H7 (cell line): ENCODE data around the gene ZNF575. TPM values are rescaled to one million over a fixed set of nuclear protein-coding genes. Genes with fewer than 3 reads are reported as not detected.

Experiments
- DNase-seq: peaks from one replicate; pipeline ENCODE4 v3.0.0; 2012
- H3K27me3 ChIP-seq: 2 replicates; pipeline ENCODE4 v1.6.0; 2011; ENCODE audit warnings: mild to moderate bottlenecking, low read length; ENCODE audit not compliant: control insufficient read depth, insufficient read depth
- H3K36me3 ChIP-seq: replicated peaks from 2 replicates; pipeline ENCODE4 v1.5.1; 2011; ENCODE audit warnings: low read length; ENCODE audit not compliant: control insufficient read depth, insufficient read depth
- H3K4me3 ChIP-seq: 2 replicates; pipeline ENCODE4 v1.5.1; 2011; ENCODE audit warnings: low read depth, mild to moderate bottlenecking, control low read depth, low read length, moderate library complexity; ENCODE audit not compliant: insufficient read depth
- total RNA-seq: library from RNA; depleted of rRNA; stranded (reverse); fragments of >200 nt; shearing (Covaris generic); gene quantifications from 2 replicates; pipeline ENCODE4 v1.2.3, GENCODE V29; 2014; rRNA removed

The ZNF575 gene
- not detected in 2 replicates for total RNA-seq

- H3K27me3 ChIP-seq, result peaks cover 5% of the 10 kb centered on the region; the same call in 1 of the 2 replicates
- H3K36me3 ChIP-seq, result no peaks in the 10 kb centered on the region; the same call in 1 of the 2 replicates
Measured at GRCh38 chr19:43532962-43533545, at the start of gene ZNF575. Gene ZNF575, plus strand, starts transcription at chr19:43533188. Its CDS starts 1,235 bp downstream, at chr19:43534423.

GRCh38 chr19:43483281-43483680, 49.7 kb upstream of the ZNF575 start:
- Histone ChIP-seq H3K4me3 (no peak overlapping the region), H3K36me3 (no peaks in the 10 kb centered on the region), H3K27me3 (no peaks in the 10 kb centered on the region)
- DNase-seq, result no peak

More at GRCh38 chr19:43532962-43533545, at the start of gene ZNF575:
- peak within 1 kb of the TSS; percentile 61 for H3K4me3 ChIP-seq
- peak; percentile 97 for DNase-seq

GRCh38 chr19:43485951-43486350, 47.0 kb upstream of the ZNF575 start:
- Histone ChIP-seq H3K4me3 (no peak overlapping the region), H3K36me3 (no peaks in the 10 kb centered on the region), H3K27me3 (no peaks in the 10 kb centered on the region)
- DNase-seq, result no peak

- Histone ChIP-seq H3K36me3 (no peaks in the 10 kb centered on the region), H3K27me3 (no peaks in the 10 kb centered on the region), H3K4me3 (no peak overlapping the region)
- DNase-seq, result no peak
Measured at GRCh38 chr19:43486412-43486811, 46.6 kb upstream of the ZNF575 start.

- no peak overlapping the region for H3K4me3 ChIP-seq
- no peaks in the 10 kb centered on the region for H3K36me3 ChIP-seq
- H3K27me3 ChIP-seq, result no peaks in the 10 kb centered on the region
- DNase-seq, result no peak
Measured at GRCh38 chr19:43488179-43488578, 44.8 kb upstream of the ZNF575 start.

GRCh38 chr19:43489310-43489709, 43.7 kb upstream of the ZNF575 start:
- no peaks in the 10 kb centered on the region for H3K27me3 ChIP-seq
- no peak overlapping the region for H3K4me3 ChIP-seq
- H3K36me3 ChIP-seq, result no peaks in the 10 kb centered on the region
- no peak for DNase-seq

- Histone ChIP-seq H3K4me3 (no peak overlapping the region), H3K36me3 (no peaks in the 10 kb centered on the region), H3K27me3 (no peaks in the 10 kb centered on the region)
- no peak for DNase-seq
Measured at GRCh38 chr19:43489979-43490599, 42.9 kb upstream of the ZNF575 start.

GRCh38 chr19:43490759-43491158, 42.2 kb upstream of the ZNF575 start:
- no peak overlapping the region for H3K4me3 ChIP-seq
- no peaks in the 10 kb centered on the region for H3K36me3 ChIP-seq
- H3K27me3 ChIP-seq, result no peaks in the 10 kb centered on the region; the same call in 1 of the 2 replicates
- DNase-seq, result no peak

- Histone ChIP-seq H3K36me3 (no peaks in the 10 kb centered on the region), H3K27me3 (no peaks in the 10 kb centered on the region; the same call in 1 of the 2 replicates)
Measured at GRCh38 chr19:43495082-43495481, 37.9 kb upstream of the ZNF575 start.

GRCh38 chr19:43496960-43497359, 36.0 kb upstream of the ZNF575 start:
- no peak for DNase-seq
- Histone ChIP-seq H3K27me3 (peaks cover 7% of the 10 kb centered on the region), H3K4me3 (no peak overlapping the region), H3K36me3 (no peaks in the 10 kb centered on the region)

More at GRCh38 chr19:43495082-43495481, 37.9 kb upstream of the ZNF575 start:
- no peak overlapping the region for H3K4me3 ChIP-seq
- no peak for DNase-seq

- Histone ChIP-seq H3K4me3 (no peak overlapping the region), H3K36me3 (no peaks in the 10 kb centered on the region), H3K27me3 (peaks cover 21% of the 10 kb centered on the region)
- DNase-seq, result no peak
Measured at GRCh38 chr19:43498233-43498842, 34.6 kb upstream of the ZNF575 start.

- H3K27me3 ChIP-seq, result peaks cover 27% of the 10 kb centered on the region
- H3K4me3 ChIP-seq, result no peak overlapping the region
- H3K36me3 ChIP-seq, result no peaks in the 10 kb centered on the region
- no peak for DNase-seq
Measured at GRCh38 chr19:43499042-43499441, 33.9 kb upstream of the ZNF575 start.

GRCh38 chr19:43501661-43502418, 31.1 kb upstream of the ZNF575 start:
- Histone ChIP-seq H3K4me3 (peak overlapping the region; percentile 50), H3K36me3 (no peaks in the 10 kb centered on the region), H3K27me3 (peaks cover 42% of the 10 kb centered on the region)
- peak; percentile 95 for DNase-seq

GRCh38 chr19:43502419-43502976, 30.5 kb upstream of the ZNF575 start:
- Histone ChIP-seq H3K4me3 (no peak overlapping the region), H3K36me3 (no peaks in the 10 kb centered on the region), H3K27me3 (peaks cover 42% of the 10 kb centered on the region)
- no peak for DNase-seq
